Activated CD4-positive, alpha-beta T cell treated with anti-CD3 and anti-CD28 coated beads for 36 hours (primary cell): ENCODE results near the gene TMEM51. TPM values are rescaled to one million over a fixed set of nuclear protein-coding genes. Genes with fewer than 3 reads are reported as not detected.

ENCODE experiments used
- total RNA-seq, 2 experiments: library from RNA; stranded (reverse); gene quantifications; one replicate each; pipeline ENCODE4 v1.2.3, GENCODE V29; 2021

Gene TMEM51
- total RNA-seq, 2 experiments from 2014 or later: 0.11 TPM; not detected in 1

Other genes with a start within 250 kb of the TMEM51 start
- under 1 TPM; 0.21 to 0.53 TPM for gene FHAD1, start 93.5 kb downstream of the TMEM51 start, total RNA-seq